Measurements from ENCODE around the gene DDHD1.

DNA sequence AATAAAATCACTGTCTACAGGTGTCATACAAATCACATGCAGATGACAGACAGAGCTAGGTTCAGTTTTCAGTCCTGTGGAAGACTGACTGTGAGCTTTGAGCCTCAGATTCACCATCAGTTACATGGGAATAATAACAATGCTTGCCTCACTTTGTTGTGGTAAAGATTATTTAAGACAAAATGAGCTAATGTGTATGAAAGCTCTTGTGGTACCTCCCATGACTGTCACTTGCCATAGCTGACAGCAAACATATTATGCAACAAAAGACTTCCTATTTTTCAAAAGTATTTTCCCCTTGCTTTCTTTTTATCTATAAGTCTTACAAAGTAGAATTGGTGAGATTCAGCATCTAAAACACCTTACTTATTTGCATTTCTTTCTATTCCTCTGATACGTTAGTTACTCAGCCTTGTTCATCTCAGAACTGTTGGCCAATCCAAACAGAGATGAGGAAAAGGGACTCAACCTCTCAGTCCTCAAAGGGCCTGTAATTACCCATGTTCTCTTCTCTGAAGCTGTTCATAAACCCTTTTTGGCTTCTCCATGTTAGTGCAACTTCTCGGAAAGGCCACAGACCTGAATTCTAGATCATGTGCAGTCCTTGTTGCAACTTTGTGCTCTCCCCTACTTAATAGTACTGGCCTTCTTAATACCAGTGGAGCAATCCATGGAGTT is 8.8 kb upstream of the DDHD1 start:
- TF ChIP-seq, protein P1, sequence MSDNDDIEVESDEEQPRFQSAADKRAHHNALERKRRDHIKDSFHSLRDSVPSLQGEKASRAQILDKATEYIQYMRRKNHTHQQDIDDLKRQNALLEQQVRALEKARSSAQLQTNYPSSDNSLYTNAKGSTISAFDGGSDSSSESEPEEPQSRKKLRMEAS (CRISPR knock-in tag; IDR thresholded peaks at IDR 0.05) = no peak
- TF ChIP-seq ZNF232 (CRISPR knock-in tag; IDR thresholded peaks at IDR 0.05) = no peak
